Measurements from ENCODE around the gene EXOC2. TPM values are rescaled to one million over a fixed set of nuclear protein-coding genes. Genes with fewer than 3 reads are reported as not detected.

EXOC2 gene
- total RNA-seq, 1 donor from 2014 or later = 22.9 TPM

GRCh38 chr6:455835-456234 lies 237.1 kb downstream of the EXOC2 start:
- TF ChIP-seq, protein P1, sequence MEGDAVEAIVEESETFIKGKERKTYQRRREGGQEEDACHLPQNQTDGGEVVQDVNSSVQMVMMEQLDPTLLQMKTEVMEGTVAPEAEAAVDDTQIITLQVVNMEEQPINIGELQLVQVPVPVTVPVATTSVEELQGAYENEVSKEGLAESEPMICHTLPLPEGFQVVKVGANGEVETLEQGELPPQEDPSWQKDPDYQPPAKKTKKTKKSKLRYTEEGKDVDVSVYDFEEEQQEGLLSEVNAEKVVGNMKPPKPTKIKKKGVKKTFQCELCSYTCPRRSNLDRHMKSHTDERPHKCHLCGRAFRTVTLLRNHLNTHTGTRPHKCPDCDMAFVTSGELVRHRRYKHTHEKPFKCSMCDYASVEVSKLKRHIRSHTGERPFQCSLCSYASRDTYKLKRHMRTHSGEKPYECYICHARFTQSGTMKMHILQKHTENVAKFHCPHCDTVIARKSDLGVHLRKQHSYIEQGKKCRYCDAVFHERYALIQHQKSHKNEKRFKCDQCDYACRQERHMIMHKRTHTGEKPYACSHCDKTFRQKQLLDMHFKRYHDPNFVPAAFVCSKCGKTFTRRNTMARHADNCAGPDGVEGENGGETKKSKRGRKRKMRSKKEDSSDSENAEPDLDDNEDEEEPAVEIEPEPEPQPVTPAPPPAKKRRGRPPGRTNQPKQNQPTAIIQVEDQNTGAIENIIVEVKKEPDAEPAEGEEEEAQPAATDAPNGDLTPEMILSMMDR (conservative IDR thresholded peaks at IDR 0.05) = no peak
- Mint-ChIP-seq H3K27ac (no peak overlapping the region), H3K4me1 (ENCODE audit: unreplicated experiment) (no peaks in the 10 kb centered on the region), H3K27me3 (peaks cover 7% of the 10 kb centered on the region), H3K4me3 (no peak overlapping the region), H3K9me3 (peaks cover 4% of the 10 kb centered on the region), H3K36me3 (no peaks in the 10 kb centered on the region)
- no peak for DNase-seq (ENCODE audit: extremely low spot score, unreplicated experiment)

- Mint-ChIP-seq H3K27ac (no peak overlapping the region), H3K4me1 (ENCODE audit: unreplicated experiment) (no peaks in the 10 kb centered on the region), H3K27me3 (peaks cover 4% of the 10 kb centered on the region), H3K9me3 (peaks cover 4% of the 10 kb centered on the region), H3K4me3 (no peak overlapping the region), H3K36me3 (no peaks in the 10 kb centered on the region)
- no peak for DNase-seq (ENCODE audit: extremely low spot score, unreplicated experiment)
- TF ChIP-seq, protein P1 (conservative IDR thresholded peaks at IDR 0.05) = no peak
Measured at GRCh38 chr6:455006-455585, 237.8 kb downstream of the EXOC2 start.

- no peak for DNase-seq (ENCODE audit: extremely low spot score, unreplicated experiment)
- Mint-ChIP-seq H3K4me1 (ENCODE audit: unreplicated experiment) (no peaks in the 10 kb centered on the region), H3K27ac (no peak overlapping the region), H3K27me3 (peaks cover 4% of the 10 kb centered on the region), H3K4me3 (no peak overlapping the region), H3K9me3 (peaks cover 4% of the 10 kb centered on the region), H3K36me3 (no peaks in the 10 kb centered on the region)
- TF ChIP-seq, protein P1 (conservative IDR thresholded peaks at IDR 0.05) = no peak
Measured at GRCh38 chr6:454148-454991, 238.6 kb downstream of the EXOC2 start.

- TF ChIP-seq, protein P1 (conservative IDR thresholded peaks at IDR 0.05) = no peak
- H3K36me3 Mint-ChIP-seq = no peaks in the 10 kb centered on the region
Measured at GRCh38 chr6:453152-453551, 239.8 kb downstream of the EXOC2 start.

DNA sequence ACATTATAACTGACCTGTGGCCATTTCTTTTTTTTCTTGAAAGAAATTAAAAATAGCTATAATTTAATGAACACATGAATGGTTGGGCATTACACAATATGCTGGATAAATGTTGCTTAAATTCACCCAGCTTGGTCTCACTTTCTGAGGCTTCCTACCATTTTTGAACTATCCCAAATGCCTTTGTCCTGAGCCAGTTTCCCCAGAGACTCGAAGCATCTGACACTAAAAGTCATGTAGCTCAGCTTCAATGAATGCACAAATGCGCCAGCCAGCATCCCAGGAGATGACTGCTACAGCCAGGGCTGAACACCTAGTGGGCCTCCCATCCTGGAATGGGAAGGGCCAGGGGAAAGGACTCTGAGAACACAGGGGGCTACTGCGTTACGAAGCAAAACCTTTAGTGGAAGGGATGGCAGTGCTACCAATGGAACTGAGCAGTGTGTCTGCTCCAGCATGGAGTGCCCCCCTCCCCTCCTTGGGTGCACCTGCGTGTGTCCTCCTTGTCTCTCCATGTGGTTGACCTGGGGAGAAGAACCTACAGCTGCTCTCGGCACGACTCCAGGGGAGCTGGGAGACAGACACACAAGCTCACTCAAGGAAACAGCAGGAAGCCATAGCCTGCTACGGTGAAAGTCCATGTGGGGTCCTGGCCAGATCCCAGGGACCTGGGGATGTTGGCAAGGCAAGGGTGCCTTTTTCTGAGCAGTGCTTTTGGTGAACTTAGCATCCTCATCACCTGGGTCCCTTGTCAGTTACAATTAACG lies 240.5 kb downstream of the EXOC2 start:
- H3K27me3 Mint-ChIP-seq = peaks cover 4% of the 10 kb centered on the region
- H3K4me3 Mint-ChIP-seq = no peak overlapping the region
- H3K9me3 Mint-ChIP-seq = peaks cover 9% of the 10 kb centered on the region
- H3K4me1 Mint-ChIP-seq (ENCODE audit: unreplicated experiment) = no peaks in the 10 kb centered on the region
- TF ChIP-seq, protein P1 (conservative IDR thresholded peaks at IDR 0.05) = no peak
- H3K36me3 Mint-ChIP-seq = no peaks in the 10 kb centered on the region
- DNase-seq (ENCODE audit: extremely low spot score, unreplicated experiment) = no peak
- no peak overlapping the region for H3K27ac Mint-ChIP-seq

More at GRCh38 chr6:453152-453551, 239.8 kb downstream of the EXOC2 start:
- no peak overlapping the region for H3K4me3 Mint-ChIP-seq
- no peaks in the 10 kb centered on the region for H3K4me1 Mint-ChIP-seq (ENCODE audit: unreplicated experiment)
- peaks cover 4% of the 10 kb centered on the region for H3K27me3 Mint-ChIP-seq
- H3K9me3 Mint-ChIP-seq = peaks cover 10% of the 10 kb centered on the region
- H3K27ac Mint-ChIP-seq = no peak overlapping the region
- DNase-seq (ENCODE audit: extremely low spot score, unreplicated experiment) = no peak
